Testis (tissue), 2 donors: ENCODE data around the gene BAHCC1.

Source experiments
- CTCF ChIP-seq, 3 experiments: fragments of 450-650 bp in 2 of 3; fragments of 200-600 bp in 1 of 3; sonication (generic) in 1 of 3; IDR thresholded peaks; one replicate each; pipeline ENCODE4 v1.5.1; 2016 to 2019; ENCODE audit warnings: antibody characterized with exemption in 3 of 3, mild to moderate bottlenecking in 2 of 3, moderate library complexity in 1 of 3
- POLR2A ChIP-seq: fragments of 450-650 bp; IDR thresholded peaks from one replicate; pipeline ENCODE4 v1.6.1; 2017; ENCODE audit warnings: antibody characterized with exemption, mild to moderate bottlenecking, moderate library complexity

DNA sequence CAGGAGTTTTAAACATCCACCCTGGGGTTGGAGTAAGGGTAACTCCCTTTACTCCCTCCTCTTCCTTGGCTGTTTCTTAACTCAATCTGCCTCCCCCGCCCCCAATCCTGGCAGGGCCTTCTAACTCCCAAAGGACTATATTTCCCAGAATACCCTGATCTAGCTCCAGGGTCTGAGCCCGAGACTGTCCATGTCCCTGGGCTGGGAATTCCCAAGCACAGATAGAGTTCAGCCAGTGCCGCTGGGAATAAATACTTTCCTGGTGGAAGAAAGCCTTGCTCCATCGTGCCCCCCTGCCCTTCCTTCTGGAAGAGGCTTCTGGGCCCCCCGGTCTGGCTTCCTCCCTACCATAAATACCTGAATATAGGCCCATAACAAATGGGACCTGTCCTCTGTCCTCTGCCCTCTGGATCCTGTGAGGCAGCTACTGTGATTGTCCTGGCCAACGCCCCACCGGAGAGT lies 10.2 kb downstream of the BAHCC1 start:
- no peak for TF ChIP-seq CTCF (IDR thresholded peaks at IDR 0.05)
- no peak for TF ChIP-seq POLR2A
